ENCODE measurements around the gene NUP85.

DNA sequence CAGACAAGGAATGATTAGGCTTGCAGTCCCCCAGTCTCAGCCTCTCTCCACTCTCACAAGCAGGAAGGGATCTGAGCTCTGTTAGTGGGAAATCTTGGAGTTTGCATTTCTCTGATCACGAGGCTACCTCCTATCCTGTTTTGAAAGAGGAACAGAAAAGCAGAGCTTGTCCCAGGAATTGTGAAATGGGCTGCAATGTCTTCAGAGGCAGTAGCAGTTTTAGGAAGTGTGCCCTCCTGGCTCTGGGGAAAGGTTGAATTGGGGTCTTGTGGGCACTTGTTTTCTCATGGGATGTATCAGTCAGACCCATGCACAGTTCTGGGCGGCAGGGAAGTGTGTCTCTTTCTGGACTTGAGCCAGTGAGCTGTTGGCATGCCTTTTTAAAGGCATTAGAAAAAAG is 22.8 kb downstream of the NUP85 start:
- no peak for TF ChIP-seq POLR2A (IDR thresholded peaks at IDR 0.05)
- TF ChIP-seq POLR2AphosphoS5 (IDR thresholded peaks at IDR 0.05) = no peak
